Head of caudate nucleus (tissue), 42 donors: ENCODE measurements around the gene NHP2.
"Not testable (repeated sequence)": the region's sequence is repeated elsewhere in the genome, so short reads cannot be mapped to it uniquely, and the experiment has no call there.

ENCODE experiments used
- DNase-seq, 42 donors: peaks; one replicate each; pipeline versions ENCODE4 v3.0.0 to v3.0.0-alpha.2; 2020 to 2021; ENCODE audit warnings: mixed read lengths in 7 of 42
- intact Hi-C: fragments of 100-400 bp; cut with DNase I; formaldehyde crosslinking; loops from one replicate; pipeline ENCODE4 v1.15.0; 2022

NHP2 gene

DNA sequence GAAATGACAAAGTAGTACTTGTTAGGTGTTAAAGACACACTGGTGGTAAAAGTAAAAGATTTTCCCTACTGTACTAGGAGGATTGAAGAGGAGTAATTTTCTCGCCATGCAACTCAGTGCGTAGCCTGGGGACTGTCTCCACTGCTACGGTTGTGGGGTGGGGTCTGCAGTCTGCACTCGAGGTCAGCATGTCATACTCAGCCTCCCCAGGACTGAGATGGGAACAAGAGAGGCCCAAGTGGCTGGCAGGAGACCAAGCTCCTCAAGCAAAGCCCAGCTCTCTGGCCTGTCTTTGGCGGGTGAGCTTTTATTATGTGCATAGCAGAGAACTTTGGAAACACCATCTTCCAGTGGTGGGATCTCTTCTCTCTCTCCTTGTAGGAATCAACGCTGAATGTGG, 10.4 kb downstream of the NHP2 start:
- intact Hi-C loops = no loop called here
- DNase-seq = no peak

DNA sequence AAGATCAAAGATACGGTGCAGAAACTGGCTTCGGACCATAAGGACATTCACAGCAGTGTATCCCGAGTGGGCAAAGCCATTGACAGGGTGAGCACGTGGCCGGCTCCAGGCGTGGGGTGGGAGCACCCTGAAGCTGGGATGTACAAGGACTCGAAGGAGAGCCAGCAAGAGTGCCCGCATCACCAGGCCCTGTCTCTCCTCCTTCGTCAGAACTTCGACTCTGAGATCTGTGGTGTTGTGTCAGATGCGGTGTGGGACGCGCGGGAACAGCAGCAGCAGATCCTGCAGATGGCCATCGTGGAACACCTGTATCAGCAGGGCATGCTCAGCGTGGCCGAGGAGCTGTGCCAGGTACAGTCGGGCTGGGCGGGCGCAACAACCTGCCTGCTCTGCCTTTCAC, 11.0 kb downstream of the NHP2 start:
- no peak for DNase-seq
- intact Hi-C loops = no loop called here

DNA sequence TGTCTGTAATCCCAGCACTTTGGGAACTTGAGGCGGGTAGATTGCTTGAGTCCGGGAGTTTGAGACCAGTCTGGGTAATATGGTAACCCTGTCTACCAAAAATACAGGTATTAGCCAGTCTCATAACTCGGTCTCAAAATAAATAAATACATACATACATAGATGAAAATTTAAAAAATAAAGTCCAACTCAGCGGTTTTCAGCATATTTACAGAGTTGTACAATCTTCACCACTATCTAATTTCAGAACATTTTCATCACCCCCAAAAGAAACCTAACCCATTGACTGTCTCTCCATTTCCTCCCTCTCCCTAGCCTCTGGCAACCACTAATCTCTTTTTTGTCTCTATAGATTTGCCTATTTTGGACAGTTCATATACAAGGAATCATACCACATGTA, 12.1 kb downstream of the NHP2 start:
- intact Hi-C loops = no loop called here
- no peak for DNase-seq

DNA sequence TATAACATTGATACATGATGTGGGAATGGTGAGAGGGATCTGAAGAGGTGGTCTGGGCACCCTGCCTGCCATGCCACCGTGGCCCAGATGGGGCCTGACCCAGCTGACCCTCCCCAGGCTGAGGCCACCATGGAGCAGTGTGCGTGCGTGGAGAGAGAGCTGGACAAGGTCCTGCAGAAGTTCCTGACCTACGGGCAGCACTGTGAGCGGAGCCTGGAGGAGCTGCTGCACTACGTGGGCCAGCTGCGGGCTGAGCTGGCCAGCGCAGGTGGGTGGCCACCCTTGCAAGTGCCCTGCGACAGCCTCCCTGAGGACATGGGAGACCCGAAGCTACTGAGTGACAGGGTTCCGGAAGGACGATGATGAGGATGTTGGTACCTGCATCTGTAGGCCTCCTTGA, 15.7 kb downstream of the NHP2 start:
- intact Hi-C loops = no loop called here
- no peak for DNase-seq

DNA sequence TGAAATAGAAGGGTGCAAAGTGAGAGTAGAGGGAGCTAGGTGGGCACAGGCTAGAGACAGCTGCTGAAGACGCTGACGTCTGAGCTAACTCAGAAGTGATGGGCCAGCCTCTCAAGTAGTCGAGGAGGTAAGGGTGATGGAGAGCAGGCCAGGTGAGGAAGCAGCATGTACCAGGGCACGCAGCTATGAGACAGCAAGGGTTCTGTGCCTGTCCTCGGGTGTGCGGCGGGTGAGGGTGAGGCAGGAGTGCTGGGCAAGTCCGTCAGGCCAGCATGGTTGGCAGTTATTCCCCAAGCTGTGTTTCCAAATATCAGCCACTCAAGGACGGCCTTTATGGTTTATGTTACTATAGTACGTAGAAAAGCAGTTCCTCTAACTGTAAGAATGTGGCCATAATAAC, 16.7 kb downstream of the NHP2 start:
- intact Hi-C loops = no loop called here
- no peak for DNase-seq

DNA sequence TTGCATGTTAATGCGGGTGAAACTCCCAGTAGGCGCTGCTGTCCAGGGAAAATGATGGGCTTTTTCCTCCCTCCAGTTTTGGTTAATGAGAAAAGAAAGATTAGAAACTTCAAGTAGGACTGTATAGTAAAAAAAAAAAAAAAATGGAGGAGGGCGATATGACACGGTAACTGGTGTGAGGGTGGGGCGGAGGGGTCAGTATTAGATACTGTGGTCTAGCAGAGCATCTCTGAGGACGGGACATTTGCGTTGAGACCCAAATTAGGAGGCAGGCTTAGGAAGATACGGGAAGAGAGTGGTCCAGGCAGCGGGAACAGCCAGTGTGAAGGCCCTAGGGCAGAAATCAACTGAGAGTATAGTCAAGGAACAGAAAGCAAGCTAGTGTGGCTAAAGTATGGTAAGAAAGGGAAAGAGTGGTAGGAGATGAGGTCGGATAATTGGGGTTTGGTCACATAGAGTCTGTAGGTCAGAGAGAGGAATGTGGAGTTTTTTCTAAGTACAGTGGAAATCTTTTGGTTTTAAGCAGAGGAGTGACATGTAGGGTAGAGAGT, 22.2 kb downstream of the NHP2 start:
- no peak for DNase-seq
- intact Hi-C loops = no loop called here

DNA sequence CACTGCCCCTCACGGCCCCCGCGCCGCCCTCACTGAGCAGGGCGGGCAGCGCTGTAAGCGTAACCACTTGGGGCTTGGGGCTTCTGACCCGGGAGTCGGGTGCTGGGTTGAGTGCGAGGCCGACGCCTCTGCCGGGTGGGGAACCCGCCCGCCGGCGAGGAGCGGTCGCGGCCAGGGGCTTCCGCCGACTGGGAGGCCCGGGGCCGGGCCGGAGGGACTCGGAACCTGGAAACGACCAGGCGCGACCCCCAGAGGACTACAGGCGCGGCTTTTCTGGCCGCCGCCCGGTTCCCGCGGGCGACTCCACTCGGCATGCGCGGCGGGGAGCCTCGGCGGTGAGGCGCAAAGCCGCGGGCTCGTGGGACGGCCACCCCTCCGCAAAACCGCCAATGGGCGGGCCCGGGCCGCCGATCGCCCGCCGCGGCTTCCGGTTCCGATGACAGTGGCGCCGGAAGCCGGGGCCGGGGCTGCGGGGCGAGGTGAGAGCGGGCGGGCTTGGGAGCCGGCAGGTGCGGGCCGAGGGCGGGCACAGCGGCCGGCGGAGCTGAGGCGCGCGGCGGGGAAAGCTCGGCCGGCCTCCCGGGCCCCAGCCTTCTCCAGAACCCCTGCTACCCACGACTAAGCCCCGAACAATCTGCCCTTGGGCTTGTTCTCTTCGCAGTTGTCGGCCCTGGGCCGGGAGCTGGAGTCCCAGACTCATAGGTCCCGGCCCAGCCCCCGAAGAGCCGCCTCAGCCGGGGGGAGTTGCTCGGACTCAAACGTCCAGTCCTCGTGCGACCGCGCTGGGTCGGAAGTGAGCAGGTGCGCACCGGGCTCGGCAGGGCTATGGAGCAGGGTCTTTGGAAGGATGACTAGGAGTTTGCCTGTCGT, 22.9 kb downstream of the NHP2 start, which contains the start of gene RMND5B:
RMND5B (plus strand) TSS at position 439 of the 870 bp plus-strand sequence. CDS start 7,106 bp downstream, outside the sequence.
- intact Hi-C loops = no loop called here
- DNase-seq = peak; percentile 40 to 93 (median 86)

DNA sequence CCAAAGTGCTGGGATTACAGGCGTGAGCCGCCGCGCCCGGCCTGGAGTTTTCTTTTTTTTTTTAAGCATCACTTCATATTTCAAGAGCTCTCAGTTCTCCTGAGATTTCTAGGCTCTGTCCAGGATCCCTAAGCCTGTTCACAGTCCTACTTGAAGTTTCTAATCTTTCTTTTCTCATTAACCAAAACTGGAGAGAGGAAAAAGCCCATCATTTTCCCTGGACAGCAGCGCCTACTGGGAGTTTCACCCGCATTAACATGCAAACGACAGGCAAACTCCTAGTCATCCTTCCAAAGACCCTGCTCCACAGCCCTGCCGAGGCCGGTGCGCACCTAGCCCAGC, 23.5 kb downstream of the NHP2 start:
- DNase-seq, intact Hi-C loops: not testable (repeated sequence)

DNA sequence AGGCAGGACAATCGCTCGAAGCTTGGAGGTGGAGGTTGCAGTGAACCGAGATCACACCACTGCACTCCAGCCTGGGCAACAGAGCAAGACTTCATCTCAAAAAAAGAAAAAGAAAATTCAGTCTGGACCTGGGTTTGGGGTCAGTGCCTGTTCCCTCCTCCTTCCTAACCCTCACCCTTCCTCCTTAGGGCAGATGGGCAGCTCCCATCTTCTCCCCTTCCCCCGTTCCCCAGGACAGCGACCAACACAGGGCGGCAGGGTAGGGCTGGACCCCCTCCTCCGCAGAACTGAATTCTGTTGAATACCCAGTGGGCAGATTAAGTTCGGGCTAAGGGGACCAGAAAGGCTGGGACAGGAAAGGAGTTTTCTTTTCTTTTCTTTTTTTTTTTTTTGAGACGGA, 24.4 kb downstream of the NHP2 start:
- intact Hi-C loops = no loop called here
- DNase-seq = no peak

DNA sequence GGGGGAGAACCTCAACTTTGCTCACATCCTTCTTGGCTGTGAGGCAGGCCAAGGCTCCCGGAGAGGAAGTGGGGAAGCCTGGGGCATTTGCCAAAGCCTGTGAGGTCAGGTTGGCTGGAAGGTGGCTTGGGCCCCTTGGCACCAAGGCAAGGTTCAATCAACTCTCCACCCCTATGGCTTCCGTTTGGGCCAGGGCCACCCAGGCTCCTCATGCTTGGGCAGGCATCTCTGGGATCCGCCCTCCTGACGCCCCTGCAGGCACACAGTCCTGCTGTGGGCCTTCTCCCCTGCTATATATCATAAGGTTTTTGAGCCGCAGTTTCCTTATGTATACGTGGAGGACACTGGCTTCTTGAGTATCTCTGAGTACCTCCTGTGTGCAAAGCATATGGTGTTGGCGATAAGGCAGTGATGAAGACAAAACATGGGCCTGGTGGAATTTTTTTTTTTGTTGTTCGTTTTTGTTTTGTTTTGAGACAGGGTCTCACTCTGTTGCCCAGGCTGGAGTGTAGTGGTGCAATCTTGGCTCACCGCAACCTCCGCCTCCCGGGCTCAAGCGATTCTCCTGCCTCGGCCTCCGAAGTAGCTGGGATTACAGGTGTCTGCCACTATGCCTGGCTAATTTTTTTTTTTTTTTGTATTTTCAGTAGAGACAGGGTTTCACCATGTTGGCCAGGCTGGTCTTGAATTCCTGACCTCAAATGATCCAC, 26.2 kb downstream of the NHP2 start:
- DNase-seq, intact Hi-C loops: not testable (repeated sequence)

DNA sequence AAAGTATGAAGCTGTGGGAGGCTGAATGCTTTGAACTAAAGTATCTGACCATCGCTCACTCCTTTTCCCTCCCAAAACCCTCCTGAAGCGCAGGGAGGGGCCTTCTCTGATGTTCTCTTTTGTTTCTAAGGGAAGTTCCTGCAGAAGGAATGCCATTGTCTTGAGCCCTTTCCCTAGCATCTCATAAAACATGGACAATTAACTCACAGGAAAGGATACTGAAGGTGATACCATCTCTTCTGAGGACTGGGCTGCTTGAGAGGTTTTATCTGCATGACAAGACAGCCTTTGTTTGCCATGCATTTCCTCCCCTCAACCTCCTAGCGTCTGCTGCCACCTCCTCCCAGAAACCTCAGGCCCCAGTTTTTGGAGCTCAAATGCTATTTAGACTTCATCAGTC, 27.1 kb downstream of the NHP2 start:
- DNase-seq = no peak
- intact Hi-C loops = no loop called here

DNA sequence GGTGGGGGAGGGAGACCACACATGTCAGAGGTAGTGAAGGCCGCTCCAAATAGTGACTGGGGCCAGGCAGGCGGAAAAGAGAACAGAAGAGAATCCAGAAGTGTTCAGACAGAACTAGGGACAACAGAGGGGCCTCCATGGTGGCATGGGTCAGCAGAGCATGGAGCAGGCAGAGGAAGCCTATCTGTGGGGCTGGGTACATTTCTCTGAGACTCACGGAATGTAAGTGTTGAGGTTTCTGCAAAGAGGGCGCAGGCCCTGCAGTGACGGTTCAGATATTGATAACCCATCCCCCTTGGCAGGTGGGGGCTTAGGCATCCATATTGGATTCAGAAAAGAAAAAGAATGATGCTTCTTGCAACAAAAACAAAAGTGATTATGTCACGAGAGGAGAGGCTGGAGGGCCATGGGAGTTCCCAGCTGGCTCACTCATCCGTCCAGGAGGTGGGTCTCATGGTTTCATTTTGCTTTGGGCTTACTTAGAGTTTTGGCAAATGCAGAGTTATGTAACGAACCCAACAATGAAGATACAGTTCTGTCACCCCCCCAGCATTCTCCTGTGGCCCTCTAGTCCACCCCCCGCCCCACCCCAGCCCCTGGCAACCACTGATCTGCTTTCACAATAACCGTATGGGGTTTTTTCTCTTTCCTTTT, 28.3 kb downstream of the NHP2 start:
- intact Hi-C loops = no loop called here
- no peak for DNase-seq

DNA sequence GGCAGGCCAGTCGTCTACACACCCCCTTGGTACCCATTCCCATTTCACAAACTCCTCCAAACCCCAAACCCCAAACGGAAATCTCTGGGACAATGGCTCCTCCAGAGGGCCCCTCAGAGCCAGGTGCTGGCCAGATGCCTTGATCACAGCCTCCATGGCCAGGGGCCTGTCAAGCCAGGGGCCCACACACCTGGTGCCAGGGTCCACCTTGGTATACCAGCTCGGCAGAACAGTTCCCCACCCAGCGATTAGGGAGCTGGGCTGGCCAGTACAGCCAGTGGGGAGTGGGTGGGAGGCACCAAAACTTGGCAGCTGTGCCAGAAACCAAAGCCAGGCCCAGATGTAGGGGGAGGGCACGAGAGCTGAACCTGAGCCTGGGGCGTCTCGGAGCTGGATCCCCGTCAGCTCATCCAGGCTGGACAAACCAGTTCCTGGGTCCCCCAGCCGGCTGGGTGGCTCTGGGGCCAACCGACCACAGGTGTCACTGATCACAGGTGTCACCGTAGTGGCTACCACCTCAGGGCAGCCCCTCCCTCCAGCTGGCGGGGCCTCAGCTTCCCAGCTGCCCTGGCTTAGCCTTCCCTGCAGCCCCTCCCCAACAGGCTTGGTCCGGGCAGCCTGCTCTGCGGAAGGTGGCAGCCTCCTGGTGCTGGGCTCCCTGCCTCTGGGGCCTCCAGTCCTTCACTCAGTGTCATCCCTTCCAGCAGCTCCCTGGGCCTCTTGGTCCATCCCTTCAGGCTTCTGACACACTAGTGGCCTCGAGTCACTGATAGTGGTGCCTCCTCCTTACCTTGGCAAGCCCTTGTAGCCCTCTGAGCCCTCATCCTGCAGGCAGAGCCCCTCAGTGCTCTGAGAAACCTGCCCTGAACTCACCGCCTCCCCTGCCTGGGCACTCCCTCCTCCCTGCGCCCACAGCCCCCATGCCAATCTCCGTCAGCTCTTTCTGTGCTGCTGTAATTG, 29.4 kb downstream of the NHP2 start:
- intact Hi-C loops = no loop called here
- DNase-seq = no peak

DNA sequence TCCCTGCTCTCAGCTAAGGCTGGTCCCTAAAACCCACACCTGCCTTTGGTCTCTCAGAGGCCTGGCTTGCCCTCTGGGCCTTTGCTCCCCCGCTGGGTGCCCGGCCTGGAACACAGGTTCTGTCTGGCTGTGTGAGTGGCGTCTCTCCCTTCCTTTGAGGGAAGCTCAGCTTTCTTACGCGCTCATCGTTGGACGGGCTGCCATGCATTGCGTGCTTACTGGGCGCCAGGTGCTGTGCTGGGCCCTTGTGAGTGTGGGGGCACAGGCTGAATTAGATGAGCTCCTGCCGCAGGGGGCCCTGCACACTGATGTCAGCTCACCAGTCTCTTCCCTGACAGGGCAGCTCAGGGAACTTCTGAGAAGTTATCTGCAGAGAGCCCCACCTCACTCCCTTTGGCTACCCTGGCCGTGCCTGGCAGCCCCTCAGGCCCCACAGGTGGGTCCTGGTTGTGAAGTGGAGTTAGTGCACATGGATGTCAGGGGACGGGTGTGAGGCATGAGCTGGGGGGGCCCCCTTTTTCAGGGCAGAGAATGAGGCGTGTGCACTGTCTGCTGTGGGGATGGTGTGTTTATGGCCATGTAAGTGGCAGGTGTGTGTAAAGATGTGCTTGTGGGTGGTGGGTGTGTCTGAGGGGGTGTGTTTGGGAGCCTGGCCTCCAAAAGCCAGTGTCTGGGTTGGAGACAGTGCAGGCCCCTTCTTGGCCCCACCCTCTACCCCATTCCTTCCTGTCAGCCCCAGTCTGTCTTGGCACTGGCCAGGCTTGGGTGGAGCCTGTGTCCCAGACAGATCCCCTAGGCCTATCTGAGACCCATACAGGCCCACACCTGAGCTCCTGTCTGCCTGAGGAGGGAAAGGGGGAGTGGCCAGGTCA, 30.4 kb downstream of the NHP2 start:
- intact Hi-C loops = no loop called here
- no peak for DNase-seq

DNA sequence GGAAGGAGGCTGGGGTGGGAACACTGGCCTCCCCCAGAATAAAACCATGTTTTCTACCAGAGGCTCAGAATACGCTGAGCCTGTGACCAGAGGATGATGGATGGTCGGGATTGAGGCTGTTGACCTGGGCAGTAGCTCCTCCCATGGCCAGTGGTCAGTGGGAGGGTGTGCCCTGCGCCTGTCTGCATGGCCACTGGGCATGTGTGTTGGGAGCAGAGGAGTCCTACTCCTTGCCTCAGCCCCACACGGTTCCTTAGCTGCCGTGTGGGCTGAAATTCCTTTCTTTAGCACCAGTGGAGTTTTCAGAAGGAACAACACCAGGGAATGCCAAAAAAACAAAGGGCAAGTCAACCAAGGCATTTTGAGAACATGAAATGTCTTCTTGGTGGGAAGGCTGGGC, 31.3 kb downstream of the NHP2 start:
- intact Hi-C loops = no loop called here
- DNase-seq = no peak

DNA sequence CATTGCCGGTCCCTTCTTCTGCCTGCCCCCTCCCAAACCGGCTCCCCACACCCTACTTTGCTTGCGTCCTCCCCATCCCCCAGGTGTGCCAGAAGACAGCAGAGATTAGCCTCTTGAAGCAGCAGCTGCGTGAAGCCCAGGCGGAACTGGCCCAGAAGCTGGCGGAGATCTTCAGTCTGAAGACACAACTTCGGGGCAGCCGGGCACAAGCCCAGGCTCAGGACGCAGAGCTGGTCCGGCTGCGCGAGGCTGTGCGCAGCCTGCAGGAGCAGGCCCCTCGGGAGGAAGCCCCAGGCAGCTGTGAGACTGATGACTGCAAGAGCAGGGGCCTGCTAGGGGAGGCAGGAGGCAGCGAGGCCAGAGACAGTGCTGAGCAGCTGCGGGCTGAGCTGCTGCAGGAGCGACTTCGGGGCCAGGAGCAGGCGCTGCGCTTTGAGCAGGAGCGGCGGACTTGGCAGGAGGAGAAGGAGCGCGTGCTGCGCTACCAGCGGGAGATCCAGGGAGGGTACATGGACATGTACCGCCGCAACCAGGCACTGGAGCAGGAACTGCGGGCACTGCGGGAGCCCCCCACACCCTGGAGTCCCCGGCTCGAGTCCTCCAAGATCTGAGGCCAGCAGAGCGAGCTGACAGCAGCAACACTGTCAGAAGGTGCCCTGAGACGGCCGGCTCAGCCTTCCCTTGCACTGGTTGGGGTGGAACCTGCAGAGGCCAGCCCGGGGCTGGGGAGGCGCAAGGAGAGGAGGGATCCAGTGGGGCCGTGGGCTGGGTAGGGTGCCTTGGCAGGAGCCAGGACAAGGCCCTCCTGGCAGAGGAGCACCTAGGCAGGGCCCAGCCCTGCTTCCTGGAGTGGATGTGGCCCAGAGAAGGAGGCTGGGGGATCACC, 32.1 kb downstream of the NHP2 start:
- intact Hi-C loops = no loop called here
- no peak for DNase-seq
